ENCODE results near the gene CC2D1A.
"Not testable (repeated sequence)": the region's sequence is repeated elsewhere in the genome, so short reads cannot be mapped to it uniquely, and the experiment has no call there.

CC2D1A gene

DNA sequence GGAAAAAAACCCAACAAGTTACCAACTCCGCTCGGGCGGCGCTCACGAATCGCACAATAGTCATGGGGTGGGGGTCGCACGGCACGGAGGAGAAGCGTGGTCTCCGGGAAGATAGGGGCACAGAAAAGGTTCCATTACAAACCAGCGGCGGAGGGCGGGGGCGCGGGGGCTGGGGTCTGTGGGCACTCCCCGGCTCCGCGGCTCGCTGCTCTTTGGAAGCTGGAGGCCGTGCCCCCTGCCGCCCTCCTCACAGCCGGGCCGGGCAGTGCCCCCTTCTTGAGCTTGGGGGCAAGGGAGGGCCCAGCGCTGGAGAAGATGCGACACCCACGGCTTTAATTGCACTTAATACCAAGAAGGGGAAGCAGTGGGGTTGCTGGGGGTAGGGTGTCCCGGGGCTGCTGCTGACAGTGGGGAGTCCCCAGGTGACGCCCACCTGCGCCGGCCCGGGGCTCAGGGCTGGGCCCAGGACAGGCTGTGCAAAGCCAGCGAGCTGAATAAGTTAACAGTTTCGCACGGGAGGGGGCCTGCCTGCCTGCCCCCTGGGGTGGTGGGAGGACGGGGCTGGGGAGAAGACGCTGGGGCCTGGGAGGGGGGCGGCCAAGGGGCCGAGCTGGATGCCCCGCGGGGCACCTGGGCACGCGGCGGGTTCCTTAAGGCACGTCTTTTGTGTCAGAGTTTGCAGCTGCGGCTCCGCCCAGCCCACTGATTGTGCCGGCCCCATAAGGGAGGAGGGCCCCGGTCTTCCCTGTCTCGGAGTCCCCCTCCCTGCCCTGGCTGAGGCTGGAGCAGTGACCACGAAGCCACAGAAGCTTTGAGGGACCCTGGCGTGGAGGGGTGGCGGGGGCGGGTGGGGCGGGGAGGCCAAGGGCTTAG, 56.1 kb downstream of the CC2D1A start:
- ATAC-seq (no peak), DNase-seq (no peak)

- ATAC-seq (no peak), DNase-seq (no peak)
Measured at GRCh38 chr19:13962699-13963602, 57.0 kb downstream of the CC2D1A start.

DNA sequence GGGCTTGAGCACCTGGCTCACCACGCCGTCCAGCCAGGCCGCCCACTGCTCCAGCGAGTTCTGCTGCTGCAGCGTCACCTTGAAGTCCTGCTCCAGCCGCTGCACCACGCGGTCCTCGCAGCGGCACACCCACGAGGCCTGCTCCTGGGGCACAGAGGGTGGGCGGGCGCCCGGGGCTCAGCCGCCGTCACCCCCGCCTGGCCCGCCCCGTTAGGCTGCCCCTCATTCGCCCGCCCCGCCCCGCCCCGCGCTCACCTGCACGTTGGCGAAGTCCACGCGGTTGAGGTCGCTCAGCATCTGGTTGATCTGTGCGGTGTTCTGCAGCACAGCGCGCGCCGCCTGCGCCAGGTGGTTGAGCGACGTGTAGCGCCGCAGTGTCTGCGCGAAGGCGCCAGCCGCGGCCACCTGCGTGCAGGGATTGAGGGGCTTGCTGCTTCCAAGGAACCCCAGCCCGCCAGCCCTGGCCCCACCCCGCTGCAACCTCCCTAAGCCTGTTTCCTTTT, 57.7 kb downstream of the CC2D1A start:
- ATAC-seq (no peak), DNase-seq (no peak)

DNA sequence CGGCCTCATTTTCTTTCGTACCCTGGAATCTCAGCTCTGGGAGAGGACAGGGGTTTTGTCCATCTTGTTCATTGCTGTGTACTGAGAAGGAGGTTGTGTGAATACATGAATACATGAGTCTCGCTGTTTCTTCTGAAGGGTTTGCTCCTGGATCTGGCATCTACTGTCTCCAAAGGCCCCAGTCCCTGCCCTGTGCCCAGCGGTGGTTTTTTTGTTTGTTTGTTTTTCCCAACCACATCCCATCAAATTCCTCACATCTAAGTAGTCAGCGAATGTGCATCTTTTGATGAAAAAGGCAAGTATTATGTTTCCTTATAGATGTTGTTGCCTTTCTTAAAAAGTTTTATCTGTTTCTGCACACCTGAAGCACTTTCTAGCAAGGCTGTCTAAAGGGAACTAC, 58.8 kb downstream of the CC2D1A start:
- DNase-seq (no peak), ATAC-seq (no peak)

DNA sequence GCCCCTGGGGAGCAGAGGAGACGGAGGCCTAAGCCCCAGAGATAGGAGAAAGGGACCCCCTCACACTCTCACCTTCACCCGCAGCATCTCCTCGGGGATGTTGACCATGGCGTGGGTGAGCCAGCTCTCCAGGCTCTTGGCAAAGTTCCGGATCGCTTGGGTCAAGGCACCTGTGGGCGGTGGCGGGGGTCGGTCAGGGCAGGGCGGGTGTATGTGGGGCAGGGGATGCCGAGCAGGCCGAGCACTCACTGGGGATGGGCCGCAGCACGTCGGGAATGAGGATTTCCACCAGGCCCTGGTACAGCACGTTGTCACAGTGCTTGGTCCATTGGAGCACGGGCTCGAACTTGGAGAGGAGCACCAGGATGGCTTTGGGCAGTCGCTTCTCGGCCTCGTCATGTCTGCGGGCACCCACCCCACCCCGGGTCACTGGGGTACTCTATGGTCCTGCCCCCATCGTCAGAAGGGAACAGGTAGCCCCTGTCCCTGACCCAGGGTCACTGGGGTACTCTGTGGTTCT, 59.4 kb downstream of the CC2D1A start:
- DNase-seq (no peak), ATAC-seq (no peak)

- DNase-seq (no peak), ATAC-seq (no peak)
Measured at GRCh38 chr19:13965926-13966683, 60.1 kb downstream of the CC2D1A start.

DNA sequence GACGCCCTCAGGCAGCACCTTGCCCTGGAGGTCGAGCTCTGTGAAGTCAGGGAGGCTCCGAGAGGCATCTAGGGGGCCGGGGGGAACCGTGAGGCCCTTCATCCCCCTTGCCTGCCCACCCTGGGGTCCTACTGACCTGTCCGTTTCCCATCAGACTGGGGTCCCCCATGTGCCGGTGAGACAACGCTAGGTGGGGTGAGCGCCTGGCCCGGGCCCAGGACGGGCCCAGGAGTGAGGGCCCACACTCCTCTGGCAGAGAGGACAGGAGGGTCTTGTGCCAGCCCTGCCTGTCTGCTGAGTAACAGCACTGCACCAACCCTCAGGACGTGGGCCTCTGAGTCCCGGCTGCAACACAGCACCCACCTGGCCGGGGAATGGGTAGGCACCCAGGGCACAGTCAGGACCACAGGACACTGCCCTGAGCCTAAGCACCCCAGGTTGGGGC, 60.7 kb downstream of the CC2D1A start:
- ATAC-seq (no peak), DNase-seq (no peak)

DNA sequence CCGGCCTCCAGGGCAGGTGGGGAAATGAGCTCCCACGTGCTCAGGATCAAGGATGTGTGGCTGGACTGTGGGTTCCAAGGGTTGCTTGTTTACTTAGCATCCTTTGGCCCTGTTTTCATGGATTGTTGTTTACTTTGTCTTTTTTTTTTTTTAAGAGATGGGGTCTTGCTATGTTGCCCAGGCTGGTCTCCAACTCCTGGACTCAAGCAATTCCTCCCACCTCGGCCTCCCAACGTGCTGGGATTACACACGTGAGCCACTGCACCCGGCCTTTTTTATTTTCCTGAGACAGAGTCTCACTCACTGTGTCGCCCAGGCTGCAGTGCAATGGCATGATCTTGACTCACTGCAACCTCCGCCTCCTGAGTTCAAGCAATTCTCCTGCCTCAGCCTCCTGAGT, 61.2 kb downstream of the CC2D1A start:
- DNase-seq, ATAC-seq: not testable (repeated sequence)

- no peak for DNase-seq
- ATAC-seq = no peak
Measured at GRCh38 chr19:13968383-13968935, 62.5 kb downstream of the CC2D1A start.

GRCh38 chr19:13968999-13969398, 63.0 kb downstream of the CC2D1A start:
- ATAC-seq (no peak), DNase-seq (no peak)

GRCh38 chr19:13969897-13970296, 63.9 kb downstream of the CC2D1A start:
- DNase-seq = no peak
- ATAC-seq = no peak

GRCh38 chr19:13971868-13972267, 65.9 kb downstream of the CC2D1A start:
- not testable (repeated sequence) for DNase-seq, ATAC-seq

DNA sequence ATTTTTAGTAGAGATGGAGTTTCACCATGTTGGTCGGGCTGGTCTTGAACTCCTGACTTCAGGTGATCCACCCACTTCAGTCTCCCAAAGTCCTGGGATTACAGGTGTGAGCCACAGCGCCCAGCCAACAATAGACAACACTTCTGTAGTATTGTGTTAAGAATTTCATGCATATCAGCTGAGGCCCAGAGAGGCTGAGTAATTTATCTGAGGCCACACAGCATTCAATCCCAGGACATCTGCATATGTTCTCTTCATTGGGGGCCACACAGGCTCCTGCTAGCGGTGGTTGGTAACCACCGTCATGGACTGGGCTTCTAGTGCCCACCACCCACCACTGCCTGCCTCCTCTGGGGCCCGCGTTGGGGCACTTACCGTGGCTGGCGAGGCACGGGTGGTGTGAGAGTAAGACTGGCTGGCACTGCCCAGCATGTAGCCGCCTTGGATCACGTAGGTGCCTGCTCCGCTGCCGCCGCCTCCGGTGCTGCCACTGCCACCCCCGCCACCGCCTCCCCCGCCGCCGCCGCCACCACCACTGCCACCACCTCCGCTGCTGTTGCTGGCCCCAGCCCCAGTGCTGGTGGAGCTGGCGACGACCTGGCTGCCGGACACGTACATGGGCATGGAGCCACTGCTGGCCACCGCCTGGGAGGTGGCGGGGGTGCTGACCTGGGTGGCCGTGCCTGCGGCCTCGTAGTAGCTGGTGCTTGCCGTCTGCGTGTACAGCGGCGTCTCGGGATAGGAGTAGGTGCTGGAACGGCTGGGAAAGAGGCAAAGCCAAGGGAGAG, 66.6 kb downstream of the CC2D1A start:
- no peak for ATAC-seq

GRCh38 chr19:13973479-13973878, 67.5 kb downstream of the CC2D1A start:
- ATAC-seq, DNase-seq: not testable (repeated sequence)

More for the DNA sequence above, 66.6 kb downstream of the CC2D1A start:
- DNase-seq = no peak

DNA sequence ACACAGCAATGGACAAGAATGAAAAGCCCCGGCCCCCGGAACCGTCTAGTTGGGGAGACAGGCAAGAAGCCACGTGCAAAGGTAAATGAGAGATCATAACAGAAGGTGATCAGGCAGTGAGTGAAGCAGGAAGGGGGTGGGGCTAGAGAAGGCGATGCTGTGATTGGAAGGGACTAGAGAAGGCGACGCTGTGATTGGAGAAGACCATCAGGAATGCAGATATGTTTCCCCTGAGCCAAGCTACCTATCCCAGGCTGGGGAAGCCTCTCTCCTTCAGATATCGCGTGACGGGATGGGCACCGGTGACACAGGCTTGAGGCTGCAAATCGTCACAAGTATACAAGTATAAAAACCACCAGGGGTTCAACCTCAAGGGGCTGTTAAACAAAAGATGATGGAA, 68.1 kb downstream of the CC2D1A start:
- ATAC-seq = peak; percentile 47
- no peak for DNase-seq

DNA sequence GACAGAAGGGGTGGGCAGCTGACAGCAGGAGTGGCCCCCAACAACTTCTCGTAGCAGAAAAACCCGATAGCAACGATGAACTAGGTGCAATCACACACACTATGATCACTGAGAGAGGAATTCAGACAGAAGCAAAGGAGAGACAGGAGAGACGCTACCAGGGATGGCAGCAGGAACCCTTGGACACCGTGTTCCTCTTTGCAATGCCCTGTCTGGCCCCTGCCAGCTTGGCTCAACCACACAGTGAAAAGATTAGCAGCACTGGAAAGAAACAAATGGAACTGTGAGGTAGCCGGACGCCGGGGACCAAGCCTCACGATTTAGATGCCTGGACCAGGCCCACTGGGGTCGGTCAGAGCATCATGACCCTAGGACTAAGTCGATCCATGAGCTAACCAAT, 69.9 kb downstream of the CC2D1A start:
- no peak for DNase-seq
- no peak for ATAC-seq

DNA sequence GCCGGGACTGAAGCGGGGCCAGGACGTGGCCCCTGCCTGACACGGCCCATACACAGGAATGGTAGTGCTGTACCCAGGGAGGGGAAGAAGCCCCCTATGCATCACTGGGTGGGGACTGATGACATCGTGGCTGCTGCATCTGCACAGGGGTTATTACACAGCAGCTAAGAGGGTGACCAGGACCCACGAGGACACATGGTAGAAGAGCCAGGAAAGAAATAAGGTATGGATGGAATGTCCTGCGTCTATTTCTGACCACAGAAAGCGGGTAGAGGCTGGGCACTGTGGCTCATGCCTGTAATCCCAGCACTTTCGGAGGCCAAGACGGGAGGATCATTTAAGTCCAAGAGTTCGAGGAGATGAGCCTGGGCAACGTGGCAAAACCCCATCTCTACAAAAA, 70.4 kb downstream of the CC2D1A start:
- ATAC-seq (no peak), DNase-seq (no peak)

GRCh38 chr19:13977803-13978202, 71.8 kb downstream of the CC2D1A start:
- no peak for DNase-seq
- no peak for ATAC-seq

GRCh38 chr19:13978351-13979243, 72.6 kb downstream of the CC2D1A start:
- DNase-seq (peak; percentile 67), ATAC-seq (peak; percentile 56)

DNA sequence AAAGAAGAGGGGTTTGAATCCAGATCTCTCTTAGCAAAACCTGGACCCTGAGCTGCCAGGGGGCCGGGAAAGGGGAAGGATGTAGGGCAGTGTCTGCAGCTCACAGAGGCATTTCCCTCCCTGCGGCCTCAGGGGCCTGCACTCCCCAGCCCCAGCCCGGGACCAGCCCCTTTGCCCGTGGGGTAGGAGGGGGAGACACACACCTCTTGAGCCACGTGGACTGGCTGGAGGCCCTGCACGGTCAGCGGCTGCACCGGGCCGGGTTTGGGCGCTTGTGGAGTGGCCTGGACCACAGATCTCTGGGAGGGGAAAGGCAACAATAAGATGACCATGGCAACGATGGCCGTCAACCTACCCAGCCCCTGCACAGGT, 73.2 kb downstream of the CC2D1A start:
- ATAC-seq (no peak), DNase-seq (no peak)

Data from stimulated activated naive CD8-positive, alpha-beta T cell treated with anti-CD3 and anti-CD28 coated beads, Interleukin-15, Interleukin-2, amounts not matched to agents 100 U/mL and 50 U/mL, for 24 hours (primary cell).